GM12878 (cell line): ENCODE data around the gene DUSP10. TPM values are rescaled to one million over a fixed set of nuclear protein-coding genes. Genes with fewer than 3 reads are reported as not detected.

ENCODE experiments used
- ASH2L ChIP-seq: fragments of 300-600, 200-600 bp; sonication (generic); IDR thresholded peaks from 2 replicates; pipeline ENCODE4 v1.6.1; 2017; ENCODE audit warnings: low read depth, mild to moderate bottlenecking, borderline replicate concordance
- BMI1 ChIP-seq: fragments of 450-650 bp; IDR thresholded peaks from 2 replicates; pipeline ENCODE4 v1.6.1; 2016; ENCODE audit warnings: mild to moderate bottlenecking, moderate library complexity, borderline replicate concordance
- DPF2 ChIP-seq: fragments of 450-650 bp; IDR thresholded peaks from 2 replicates; pipeline ENCODE4 v1.6.1; 2017; ENCODE audit warnings: mild to moderate bottlenecking
- EP300 ChIP-seq, 2 experiments: fragments of 150-350 bp in 1 of 2; IDR thresholded peaks; 2 replicates each; pipeline ENCODE4 v1.6.1; 2011 to 2012; ENCODE audit warnings: low read depth in 2 of 2, low read length in 2 of 2, borderline replicate concordance in 1 of 2, improper control_type of control experiment in 1 of 2, inconsistent platforms in 1 of 2; ENCODE audit not compliant: control insufficient read depth in 1 of 2
- FOXM1 ChIP-seq: IDR thresholded peaks from 2 replicates; pipeline ENCODE4 v1.6.1; 2012; ENCODE audit warnings: low read depth, mild to moderate bottlenecking, inconsistent platforms, low read length, moderate library complexity
- MTA3 ChIP-seq: IDR thresholded peaks from 2 replicates; pipeline ENCODE4 v1.6.1; 2012; ENCODE audit warnings: low read length, inconsistent platforms, borderline replicate concordance
- MYB ChIP-seq: fragments of 150-350 bp; IDR thresholded peaks from 2 replicates; pipeline ENCODE4 v1.6.1; 2014; ENCODE audit warnings: mild to moderate bottlenecking, low read depth, low read length, borderline replicate concordance
- PML ChIP-seq: IDR thresholded peaks from 2 replicates; pipeline ENCODE4 v1.6.1; 2012; ENCODE audit warnings: low read length, inconsistent platforms
- POLR2AphosphoS5 ChIP-seq: IDR thresholded peaks from 2 replicates; pipeline ENCODE4 v1.6.1; 2011; ENCODE audit warnings: mild to moderate bottlenecking, low read length, inconsistent platforms
- RAD51 ChIP-seq: fragments of 450-650 bp; IDR thresholded peaks from 2 replicates; pipeline ENCODE4 v1.6.1; 2016; ENCODE audit warnings: moderate library complexity, mild to moderate bottlenecking, inconsistent platforms
- RBBP5 ChIP-seq: fragments of 200-600 bp; sonication (generic); conservative IDR thresholded peaks from 2 replicates; pipeline ENCODE4 v1.6.1; 2016
- RFX5 ChIP-seq: IDR thresholded peaks from 2 replicates; pipeline ENCODE4 v1.6.1; 2011; ENCODE audit warnings: low read depth, low read length, improper control_type of control experiment
- SIN3A ChIP-seq: IDR thresholded peaks from 2 replicates; pipeline ENCODE4 v1.6.1; 2012; ENCODE audit warnings: low read depth, low read length, improper control_type of control experiment
- SREBF1 ChIP-seq: IDR thresholded peaks from 2 replicates; pipeline ENCODE4 v1.6.1; 2012; ENCODE audit warnings: mild to moderate bottlenecking, low read length
- SRF ChIP-seq, 2 experiments: IDR thresholded peaks; 2 replicates each; pipeline ENCODE4 v1.6.1; 2011; ENCODE audit warnings: low read depth in 2 of 2, low read length in 2 of 2, mild to moderate bottlenecking in 1 of 2, moderate library complexity in 1 of 2
- STAT1 ChIP-seq: fragments of 450-650 bp; conservative IDR thresholded peaks from 2 replicates; pipeline ENCODE4 v1.6.1; 2014; ENCODE audit warnings: antibody characterized with exemption, mild to moderate bottlenecking
- STAT3 ChIP-seq: IDR thresholded peaks from 2 replicates; pipeline ENCODE4 v1.6.1; 2011; ENCODE audit warnings: low read depth, low read length, improper control_type of control experiment
- SUPT20H ChIP-seq: IDR thresholded peaks from 2 replicates; pipeline ENCODE4 v1.6.1; 2011; ENCODE audit warnings: low read depth, mild to moderate bottlenecking, low read length, moderate library complexity, borderline replicate concordance; ENCODE audit not compliant: control insufficient read depth
- SUZ12 ChIP-seq: fragments of 200-600 bp; sonication (generic); IDR thresholded peaks from one replicate; pipeline ENCODE4 v1.6.1; 2018; ENCODE audit warnings: antibody characterized with exemption, mild to moderate bottlenecking; ENCODE audit not compliant: unreplicated experiment
- polyA plus RNA-seq, 11 experiments: library from polyadenylated mRNA; depleted of rRNA in 4 of 11; unstranded in 6 of 11; stranded (reverse) in 5 of 11; fragments of >200 nt; fragmentation: Nextera tagmentation in 4 of 11; fragmentation: Illumina TruSeq in 1 of 11; extraction: Ambion mirVana in 4 of 11; extraction: Trizol in 1 of 11; gene quantifications; 1 replicate in 1 of 11; 2 replicates in 10 of 11; pipeline versions ENCODE4 v1.2.1 to v1.2.3, GENCODE V29; 2011 to 2016; ENCODE audit warnings: inconsistent platforms in 2 of 11, missing spikeins in 2 of 11, low read depth in 1 of 11
- total RNA-seq, 4 experiments: library from RNA; depleted of rRNA in 3 of 4; stranded (reverse); fragments of >200 nt in 3 of 4; fragmentation: Illumina TruSeq in 1 of 4; extraction: Trizol in 1 of 4; gene quantifications; 2 replicates each; pipeline versions ENCODE4 v1.2.1 to v1.2.3, GENCODE V29; 2013 to 2021
- TF ChIP-seq, protein P1 (sequence below): fragments of 450-650 bp; IDR thresholded peaks from 2 replicates; pipeline ENCODE4 v1.6.1; 2016; ENCODE audit warnings: mild to moderate bottlenecking, moderate library complexity, borderline replicate concordance
- TF ChIP-seq, protein P2 (sequence below): IDR thresholded peaks from 2 replicates; pipeline ENCODE4 v1.6.1; 2011; ENCODE audit warnings: mild to moderate bottlenecking, low read depth, low read length, moderate library complexity; ENCODE audit not compliant: insufficient replicate concordance
- TF ChIP-seq, protein P3 (sequence below): fragments of 450-650 bp; formaldehyde crosslinking; IDR thresholded peaks from 2 replicates; pipeline ENCODE4 v1.4.0; 2020; ENCODE audit warnings: mild to moderate bottlenecking, moderate library complexity

The DUSP10 gene
- total and polyA plus RNA-seq, 10 of the 15 experiments (the other 5 are each of a cell fraction or from before 2014, with no cell fraction given), result 20.3 to 38.4 (median 27.8) TPM

DNA sequence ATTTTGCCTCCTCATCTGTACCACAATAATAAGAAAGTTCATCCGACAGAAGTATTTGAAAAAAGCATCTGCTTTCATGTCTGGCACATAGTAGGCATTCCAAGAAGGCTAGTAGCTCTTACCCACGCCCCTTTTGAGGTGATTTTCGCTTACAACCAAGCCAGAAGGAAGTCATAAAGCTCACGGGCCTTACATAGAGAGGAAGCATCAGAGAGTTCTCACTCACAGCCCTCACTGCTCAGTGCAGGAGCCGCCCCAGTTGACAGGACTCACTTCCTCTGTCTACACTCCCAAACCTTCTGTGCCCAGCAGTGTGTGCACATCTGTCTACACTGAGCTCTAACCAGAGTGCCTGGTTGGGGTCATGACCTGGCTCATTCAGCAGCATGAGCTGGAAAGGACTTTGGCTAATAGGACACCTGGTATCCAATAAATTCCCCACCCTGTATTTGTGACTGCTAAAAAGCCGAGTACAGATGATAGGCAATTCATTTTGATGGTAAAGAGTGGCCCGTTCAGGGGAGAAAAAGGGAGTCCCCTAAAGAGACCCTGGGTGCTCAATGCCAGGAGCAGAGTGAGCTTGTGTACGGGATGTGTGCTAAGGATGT, 36.8 kb upstream of the DUSP10 start (continued):
- TF ChIP-seq, protein P1, sequence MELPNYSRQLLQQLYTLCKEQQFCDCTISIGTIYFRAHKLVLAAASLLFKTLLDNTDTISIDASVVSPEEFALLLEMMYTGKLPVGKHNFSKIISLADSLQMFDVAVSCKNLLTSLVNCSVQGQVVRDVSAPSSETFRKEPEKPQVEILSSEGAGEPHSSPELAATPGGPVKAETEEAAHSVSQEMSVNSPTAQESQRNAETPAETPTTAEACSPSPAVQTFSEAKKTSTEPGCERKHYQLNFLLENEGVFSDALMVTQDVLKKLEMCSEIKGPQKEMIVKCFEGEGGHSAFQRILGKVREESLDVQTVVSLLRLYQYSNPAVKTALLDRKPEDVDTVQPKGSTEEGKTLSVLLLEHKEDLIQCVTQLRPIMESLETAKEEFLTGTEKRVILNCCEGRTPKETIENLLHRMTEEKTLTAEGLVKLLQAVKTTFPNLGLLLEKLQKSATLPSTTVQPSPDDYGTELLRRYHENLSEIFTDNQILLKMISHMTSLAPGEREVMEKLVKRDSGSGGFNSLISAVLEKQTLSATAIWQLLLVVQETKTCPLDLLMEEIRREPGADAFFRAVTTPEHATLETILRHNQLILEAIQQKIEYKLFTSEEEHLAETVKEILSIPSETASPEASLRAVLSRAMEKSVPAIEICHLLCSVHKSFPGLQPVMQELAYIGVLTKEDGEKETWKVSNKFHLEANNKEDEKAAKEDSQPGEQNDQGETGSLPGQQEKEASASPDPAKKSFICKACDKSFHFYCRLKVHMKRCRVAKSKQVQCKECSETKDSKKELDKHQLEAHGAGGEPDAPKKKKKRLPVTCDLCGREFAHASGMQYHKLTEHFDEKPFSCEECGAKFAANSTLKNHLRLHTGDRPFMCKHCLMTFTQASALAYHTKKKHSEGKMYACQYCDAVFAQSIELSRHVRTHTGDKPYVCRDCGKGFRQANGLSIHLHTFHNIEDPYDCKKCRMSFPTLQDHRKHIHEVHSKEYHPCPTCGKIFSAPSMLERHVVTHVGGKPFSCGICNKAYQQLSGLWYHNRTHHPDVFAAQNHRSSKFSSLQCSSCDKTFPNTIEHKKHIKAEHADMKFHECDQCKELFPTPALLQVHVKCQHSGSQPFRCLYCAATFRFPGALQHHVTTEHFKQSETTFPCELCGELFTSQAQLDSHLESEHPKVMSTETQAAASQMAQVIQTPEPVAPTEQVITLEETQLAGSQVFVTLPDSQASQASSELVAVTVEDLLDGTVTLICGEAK, result 0 out of 2 replicates have a peak, but pooled peaks have one; percentile 35
- TF ChIP-seq RFX5 (no peak), SUZ12 (no peak), RBBP5 (no peak), BMI1 (no peak), EP300 (IDR thresholded peaks at IDR 0.05; ENCODE audit: borderline replicate concordance in 1 of 2, control insufficient read depth in 1 of 2, low read depth in 2 of 2, low read length in 2 of 2) (no peak), STAT3 (no peak), SREBF1 (no peak), DPF2 (peak; percentile 88), FOXM1 (no peak), SUPT20H (no peak), RAD51 (no peak), SIN3A (no peak), ASH2L (no peak), SRF (IDR thresholded peaks at IDR 0.05; ENCODE audit: low read depth in 2 of 2, low read length in 2 of 2) (peak; percentile 9 to 29; a peak in 1 of 4 replicates), PML (no peak), STAT1 (no peak), MTA3 (no peak), POLR2AphosphoS5 (peak; percentile 73), MYB (no peak)
- TF ChIP-seq, protein P2, sequence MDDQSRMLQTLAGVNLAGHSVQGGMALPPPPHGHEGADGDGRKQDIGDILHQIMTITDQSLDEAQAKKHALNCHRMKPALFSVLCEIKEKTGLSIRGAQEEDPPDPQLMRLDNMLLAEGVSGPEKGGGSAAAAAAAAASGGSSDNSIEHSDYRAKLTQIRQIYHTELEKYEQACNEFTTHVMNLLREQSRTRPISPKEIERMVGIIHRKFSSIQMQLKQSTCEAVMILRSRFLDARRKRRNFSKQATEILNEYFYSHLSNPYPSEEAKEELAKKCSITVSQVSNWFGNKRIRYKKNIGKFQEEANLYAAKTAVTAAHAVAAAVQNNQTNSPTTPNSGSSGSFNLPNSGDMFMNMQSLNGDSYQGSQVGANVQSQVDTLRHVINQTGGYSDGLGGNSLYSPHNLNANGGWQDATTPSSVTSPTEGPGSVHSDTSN, result no peak
- TF ChIP-seq, protein P3, sequence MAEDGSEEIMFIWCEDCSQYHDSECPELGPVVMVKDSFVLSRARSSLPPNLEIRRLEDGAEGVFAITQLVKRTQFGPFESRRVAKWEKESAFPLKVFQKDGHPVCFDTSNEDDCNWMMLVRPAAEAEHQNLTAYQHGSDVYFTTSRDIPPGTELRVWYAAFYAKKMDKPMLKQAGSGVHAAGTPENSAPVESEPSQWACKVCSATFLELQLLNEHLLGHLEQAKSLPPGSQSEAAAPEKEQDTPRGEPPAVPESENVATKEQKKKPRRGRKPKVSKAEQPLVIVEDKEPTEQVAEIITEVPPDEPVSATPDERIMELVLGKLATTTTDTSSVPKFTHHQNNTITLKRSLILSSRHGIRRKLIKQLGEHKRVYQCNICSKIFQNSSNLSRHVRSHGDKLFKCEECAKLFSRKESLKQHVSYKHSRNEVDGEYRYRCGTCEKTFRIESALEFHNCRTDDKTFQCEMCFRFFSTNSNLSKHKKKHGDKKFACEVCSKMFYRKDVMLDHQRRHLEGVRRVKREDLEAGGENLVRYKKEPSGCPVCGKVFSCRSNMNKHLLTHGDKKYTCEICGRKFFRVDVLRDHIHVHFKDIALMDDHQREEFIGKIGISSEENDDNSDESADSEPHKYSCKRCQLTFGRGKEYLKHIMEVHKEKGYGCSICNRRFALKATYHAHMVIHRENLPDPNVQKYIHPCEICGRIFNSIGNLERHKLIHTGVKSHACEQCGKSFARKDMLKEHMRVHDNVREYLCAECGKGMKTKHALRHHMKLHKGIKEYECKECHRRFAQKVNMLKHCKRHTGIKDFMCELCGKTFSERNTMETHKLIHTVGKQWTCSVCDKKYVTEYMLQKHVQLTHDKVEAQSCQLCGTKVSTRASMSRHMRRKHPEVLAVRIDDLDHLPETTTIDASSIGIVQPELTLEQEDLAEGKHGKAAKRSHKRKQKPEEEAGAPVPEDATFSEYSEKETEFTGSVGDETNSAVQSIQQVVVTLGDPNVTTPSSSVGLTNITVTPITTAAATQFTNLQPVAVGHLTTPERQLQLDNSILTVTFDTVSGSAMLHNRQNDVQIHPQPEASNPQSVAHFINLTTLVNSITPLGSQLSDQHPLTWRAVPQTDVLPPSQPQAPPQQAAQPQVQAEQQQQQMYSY (CRISPR knock-in tag), result no peak
